ENCODE results near the gene SCGB1A1. TPM values are rescaled to one million over a fixed set of nuclear protein-coding genes. Genes with fewer than 3 reads are reported as not detected.

SCGB1A1 gene
- total and polyA plus RNA-seq, 8 donors, result 0.94 to 4.3 TPM; not detected in 6

DNA sequence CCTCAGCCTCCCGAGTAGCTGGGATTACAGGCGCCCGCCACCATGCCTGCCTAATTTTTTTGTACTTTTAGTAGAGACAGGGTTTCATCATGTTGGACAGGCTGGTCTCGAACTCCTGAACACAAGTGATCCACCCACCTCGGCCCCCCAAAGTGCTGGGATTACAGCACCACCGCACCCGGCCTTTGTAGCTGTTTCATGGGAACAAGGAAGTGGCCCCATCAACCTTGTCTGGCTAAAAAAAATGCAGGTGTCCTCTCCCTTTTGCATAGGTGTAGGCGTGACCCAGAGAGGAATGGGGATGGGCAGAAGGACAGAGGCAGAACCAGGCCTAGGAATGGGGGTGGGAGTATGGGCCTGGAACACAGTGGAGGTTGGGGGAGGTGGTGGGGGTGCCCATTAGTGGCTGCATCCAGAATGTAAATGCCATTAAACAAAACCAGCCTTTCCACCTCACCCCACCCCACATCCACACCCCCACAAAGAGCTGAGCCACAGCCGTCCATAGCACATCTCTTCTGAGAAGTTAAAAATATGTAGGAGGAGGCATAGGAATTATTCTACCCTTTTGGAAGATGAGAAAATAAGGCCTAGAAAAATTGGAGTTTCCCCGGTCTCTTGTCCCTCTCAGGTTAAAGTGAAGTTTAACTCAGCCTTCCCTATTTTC lies 22.8 kb upstream of the SCGB1A1 start:
- TF ChIP-seq, protein P1, sequence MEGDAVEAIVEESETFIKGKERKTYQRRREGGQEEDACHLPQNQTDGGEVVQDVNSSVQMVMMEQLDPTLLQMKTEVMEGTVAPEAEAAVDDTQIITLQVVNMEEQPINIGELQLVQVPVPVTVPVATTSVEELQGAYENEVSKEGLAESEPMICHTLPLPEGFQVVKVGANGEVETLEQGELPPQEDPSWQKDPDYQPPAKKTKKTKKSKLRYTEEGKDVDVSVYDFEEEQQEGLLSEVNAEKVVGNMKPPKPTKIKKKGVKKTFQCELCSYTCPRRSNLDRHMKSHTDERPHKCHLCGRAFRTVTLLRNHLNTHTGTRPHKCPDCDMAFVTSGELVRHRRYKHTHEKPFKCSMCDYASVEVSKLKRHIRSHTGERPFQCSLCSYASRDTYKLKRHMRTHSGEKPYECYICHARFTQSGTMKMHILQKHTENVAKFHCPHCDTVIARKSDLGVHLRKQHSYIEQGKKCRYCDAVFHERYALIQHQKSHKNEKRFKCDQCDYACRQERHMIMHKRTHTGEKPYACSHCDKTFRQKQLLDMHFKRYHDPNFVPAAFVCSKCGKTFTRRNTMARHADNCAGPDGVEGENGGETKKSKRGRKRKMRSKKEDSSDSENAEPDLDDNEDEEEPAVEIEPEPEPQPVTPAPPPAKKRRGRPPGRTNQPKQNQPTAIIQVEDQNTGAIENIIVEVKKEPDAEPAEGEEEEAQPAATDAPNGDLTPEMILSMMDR (IDR thresholded peaks at IDR 0.05), result no peak
- no peaks in the 10 kb centered on the region for H3K9me3 ChIP-seq
- intact Hi-C loops (cut with DNase I), result loop anchor here in 1 of 3 donors (10.0 kb wide), 1 partner anchor 299 kb away; no protein-coding TSS in a partner anchor
- H3K27ac ChIP-seq, result no peak overlapping the region
- ATAC-seq (no peak), FAIRE-seq (no peak), DNase-seq (peak in 1 of 6 donors; percentile 30)
- WGBS, 2 donors, result 70 to 86% methylated on average over 10 of the region's 10 CpGs
- no peaks in the 10 kb centered on the region for H3K36me3 ChIP-seq
- H3K4me3 ChIP-seq, result no peak overlapping the region
- H3K4me1 ChIP-seq, result no peaks in the 10 kb centered on the region
- H3K27me3 ChIP-seq, result no peaks in the 10 kb centered on the region

- no peak for ATAC-seq
- no peaks in the 10 kb centered on the region for H3K4me1 ChIP-seq
- H3K4me3 ChIP-seq, result no peak overlapping the region
- FAIRE-seq, result no peak
- H3K9me3 ChIP-seq, result no peaks in the 10 kb centered on the region
- intact Hi-C loops (cut with DNase I), result loop anchor here in 1 of 3 donors (10.0 kb wide), 1 partner anchor 296 kb away; no protein-coding TSS in a partner anchor
- TF ChIP-seq, protein P1 (IDR thresholded peaks at IDR 0.05), result no peak
- peak in 2 of 6 donors; percentile 47 to 55 for DNase-seq
- H3K27me3 ChIP-seq, result no peaks in the 10 kb centered on the region
- no peaks in the 10 kb centered on the region for H3K36me3 ChIP-seq
- no peak overlapping the region for H3K27ac ChIP-seq
- WGBS, 2 donors, result 65 to 76% methylated on average over 22 of the region's 22 CpGs
Observed at GRCh38 chr11:62398011-62398994, 20.5 kb upstream of the SCGB1A1 start.

GRCh38 chr11:62399172-62399877 lies 19.5 kb upstream of the SCGB1A1 start:
- Histone ChIP-seq H3K27me3 (no peaks in the 10 kb centered on the region), H3K4me1 (no peaks in the 10 kb centered on the region), H3K4me3 (no peak overlapping the region), H3K27ac (no peak overlapping the region), H3K9me3 (no peaks in the 10 kb centered on the region), H3K36me3 (no peaks in the 10 kb centered on the region)
- DNase-seq (peak in 2 of 6 donors; percentile 26 to 32), FAIRE-seq (no peak), ATAC-seq (no peak)
- intact Hi-C loops (cut with DNase I), result loop anchor here in 1 of 3 donors (10.0 kb wide), 1 partner anchor 295 kb away; no protein-coding TSS in a partner anchor
- 64 to 67% methylated on average over 10 of the region's 10 CpGs for WGBS, 2 donors
- TF ChIP-seq, protein P1 (IDR thresholded peaks at IDR 0.05), result no peak

DNA sequence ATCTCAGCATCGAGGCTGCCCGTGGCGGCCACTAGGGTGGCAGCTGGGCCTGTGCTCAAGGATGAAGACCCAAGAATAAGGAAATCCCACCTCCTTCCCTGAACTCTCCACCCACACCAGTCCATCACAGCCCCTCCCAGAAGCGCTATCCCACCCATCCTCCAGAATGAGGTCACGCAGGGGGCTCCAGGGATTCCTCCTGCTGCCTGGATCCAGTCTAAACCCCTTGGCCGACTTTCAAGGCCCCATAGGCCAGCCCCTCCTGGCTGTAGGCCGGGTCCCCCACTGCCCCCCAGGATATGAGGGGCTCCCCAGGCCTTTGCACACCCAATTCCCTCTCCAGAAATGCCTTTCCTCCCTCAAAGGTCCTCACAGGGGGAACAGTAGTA lies 19.0 kb upstream of the SCGB1A1 start:
- Histone ChIP-seq H3K4me1 (no peaks in the 10 kb centered on the region), H3K27ac (no peak overlapping the region), H3K27me3 (no peaks in the 10 kb centered on the region), H3K4me3 (no peak overlapping the region), H3K36me3 (no peaks in the 10 kb centered on the region), H3K9me3 (no peaks in the 10 kb centered on the region)
- TF ChIP-seq, protein P1 (IDR thresholded peaks at IDR 0.05), result no peak
- FAIRE-seq, result no peak
- WGBS, 2 donors, result 49 to 60% methylated on average over 7 of the region's 7 CpGs
- no peak for ATAC-seq
- peak in 2 of 6 donors; percentile 26 to 41 for DNase-seq
- intact Hi-C loops (cut with DNase I), result loop anchor here in 1 of 3 donors (10.0 kb wide), 1 partner anchor 295 kb away; no protein-coding TSS in a partner anchor

Measured in pancreas (tissue), 10 donors.